B cell (primary cell): ENCODE results near the gene CFH. TPM values are rescaled to one million over a fixed set of nuclear protein-coding genes. Genes with fewer than 3 reads are reported as not detected.

Experiments
- ATAC-seq: fragments of 200-7000 bp; cut with Tn5 transposase; one replicate; pipeline ENCODE4 v1.10.0; 2021; ENCODE audit warnings: low read depth, mild to moderate bottlenecking, moderate number of reproducible peaks, moderate library complexity
- CTCF ChIA-PET: fragments of 350-600 bp; sonication (Branson Sonifier 250); formaldehyde crosslinking; loops from one replicate; lab custom pipeline; 2021; ENCODE audit warnings: antibody characterized with exemption, inconsistent platforms; lab: Charles Lee
- POLR2A ChIA-PET: fragments of 350-600 bp; sonication (Branson Sonifier 250); formaldehyde crosslinking; loops from one replicate; lab custom pipeline; 2021; ENCODE audit warnings: antibody characterized with exemption; lab: Charles Lee
- DNase-seq: peaks from one replicate; pipeline ENCODE4 v3.0.0; 2013
- H2AFZ ChIP-seq: 2 replicates; pipeline ENCODE4 v1.6.1; 2012; ENCODE audit warnings: mild to moderate bottlenecking, low read depth, low read length; ENCODE audit not compliant: insufficient read depth, poor library complexity, severe bottlenecking
- H3K27ac ChIP-seq, 2 donors: 1 replicate in 1 of 2; 2 replicates in 1 of 2; pipeline ENCODE4 v1.5.1; 2012 to 2013; ENCODE audit warnings: low read length in 2 of 2, mild to moderate bottlenecking in 2 of 2, moderate library complexity in 1 of 2
- H3K27me3 ChIP-seq, 4 experiments: fragments of 200-600 bp in 1 of 4; sonication (generic) in 1 of 4; replicated peaks in 1 of 4; 1 replicate in 2 of 4; 2 replicates in 2 of 4; pipeline versions ENCODE4 v1.6.1 to v1.7.0; 2013 to 2016; ENCODE audit warnings: low read length in 3 of 4, mild to moderate bottlenecking in 2 of 4, mixed read lengths in 1 of 4, moderate library complexity in 1 of 4; ENCODE audit not compliant: insufficient read depth in 4 of 4, control insufficient read depth in 3 of 4; ENCODE audit errors: control extremely low read depth in 1 of 4
- H3K36me3 ChIP-seq, 2 experiments: replicated peaks in 1 of 2; 1 replicate in 1 of 2; 2 replicates in 1 of 2; pipeline versions ENCODE4 v1.6.1 to v1.7.1; 2013; ENCODE audit warnings: low read length in 1 of 2; ENCODE audit not compliant: insufficient read depth in 2 of 2, control insufficient read depth in 1 of 2; ENCODE audit errors: control extremely low read depth in 1 of 2, extremely low read depth in 1 of 2
- H3K4me1 ChIP-seq, 2 donors: fragments of 200-600 bp in 1 of 2; sonication (generic) in 1 of 2; 1 replicate in 1 of 2; 2 replicates in 1 of 2; pipeline versions ENCODE4 v1.5.1 to v1.6.1; 2013 to 2017; ENCODE audit warnings: low read length in 2 of 2; ENCODE audit not compliant: control insufficient read depth in 2 of 2, insufficient read depth in 2 of 2
- H3K4me2 ChIP-seq: replicated peaks from 2 replicates; pipeline ENCODE3; 2012; ENCODE audit warnings: mild to moderate bottlenecking, low read depth, low read length; ENCODE audit not compliant: poor library complexity, severe bottlenecking
- H3K4me3 ChIP-seq, 5 experiments: fragments of 200-600 bp in 1 of 5; sonication (generic) in 1 of 5; 1 replicate in 3 of 5; 2 replicates in 2 of 5; pipeline versions ENCODE4 v1.5.1 to v1.7.0; 2011 to 2016; ENCODE audit warnings: low read length in 4 of 5, mild to moderate bottlenecking in 4 of 5, low read depth in 2 of 5, control low read depth in 1 of 5, moderate library complexity in 1 of 5; ENCODE audit not compliant: insufficient read depth in 1 of 5; ENCODE audit errors: control extremely low read depth in 1 of 5, extremely low read depth in 1 of 5
- H3K79me2 ChIP-seq: fragments of 200-600 bp; sonication (generic); one replicate; pipeline ENCODE4 v1.6.0; 2016; ENCODE audit warnings: low read length; ENCODE audit not compliant: control insufficient read depth, insufficient read depth
- H3K9ac ChIP-seq: fragments of 200-600 bp; sonication (generic); 2 replicates; pipeline ENCODE4 v1.6.1; 2017; ENCODE audit warnings: mild to moderate bottlenecking, low read length, moderate library complexity
- H3K9me3 ChIP-seq, 3 donors: one replicate each; pipeline versions ENCODE4 v1.6.1 to v1.7.1; 2013; ENCODE audit warnings: low read length in 2 of 3; ENCODE audit not compliant: control insufficient read depth in 2 of 3, insufficient read depth in 1 of 3; ENCODE audit errors: control extremely low read depth in 1 of 3
- H4K20me1 ChIP-seq: 2 replicates; pipeline ENCODE4 v1.6.0; 2012; ENCODE audit warnings: mild to moderate bottlenecking, low read length; ENCODE audit not compliant: insufficient read depth, control insufficient read depth, poor library complexity, severe bottlenecking
- H3K27ac Mint-ChIP-seq: one replicate; pipeline ENCODE4 v1.8.0; 2021; ENCODE audit warnings: mixed read lengths
- H3K27me3 Mint-ChIP-seq: one replicate; pipeline ENCODE4 v1.8.0; 2021; ENCODE audit warnings: mixed read lengths
- H3K4me1 Mint-ChIP-seq: one replicate; pipeline ENCODE4 v1.8.0; 2021; ENCODE audit warnings: mixed read lengths
- H3K4me3 Mint-ChIP-seq: one replicate; pipeline ENCODE4 v1.8.0; 2021; ENCODE audit warnings: mixed read lengths
- H3K9me3 Mint-ChIP-seq: one replicate; pipeline ENCODE4 v1.8.0; 2022; ENCODE audit warnings: mixed read lengths; ENCODE audit not compliant: insufficient read depth
- CTCF ChIP-seq: fragments of 200-600 bp; IDR thresholded peaks from one replicate; pipeline ENCODE4 v1.8.0; 2022; ENCODE audit warnings: antibody characterized with exemption, mild to moderate bottlenecking
- EZH2 ChIP-seq: IDR thresholded peaks from 2 replicates; pipeline ENCODE4 v1.6.1; 2012; ENCODE audit warnings: borderline replicate concordance, low read depth, mild to moderate bottlenecking, moderate library complexity, low read length; ENCODE audit not compliant: insufficient read depth, poor library complexity, severe bottlenecking
- WGBS: methylation state at CpG from one replicate; pipeline ENCODE4 v1.1.5; 2013; ENCODE audit warnings: missing lambda C conversion rate; ENCODE audit not compliant: insufficient coverage; 5-methylcytosine and 5-hydroxymethylcytosine counted together
- intact Hi-C: fragments of 100-400 bp; cut with micrococcal nuclease; formaldehyde crosslinking; loops from one replicate; pipeline ENCODE4 v1.10.0; 2022
- polyA plus RNA-seq: library from polyadenylated mRNA; depleted of rRNA; stranded (reverse); fragments of >200 nt; gene quantifications from 2 replicates; pipeline ENCODE4 v1.2.3, GENCODE V29; 2012
- total RNA-seq, 2 donors: library from RNA; stranded (reverse); fragments of 120-200 nt in 1 of 2; gene quantifications; 1 replicate in 1 of 2; 2 replicates in 1 of 2; pipeline versions ENCODE4 v1.2.3 to v1.2.4, GENCODE V29; 2013 to 2022

The CFH gene
- total and polyA plus RNA-seq, 2 donors (not counting 1 experiment from before 2014, with no cell fraction given): not detected

GRCh38 chr1:196640976-196641375, 10.9 kb upstream of the CFH start:
- no peak overlapping the region for H3K27ac ChIP-seq
- H3K36me3 ChIP-seq: no peaks in the 10 kb centered on the region
- peaks cover 2% of the 10 kb centered on the region for H3K9me3 Mint-ChIP-seq
- H3K4me2 ChIP-seq: no peak overlapping the region
- CTCF ChIA-PET: no interaction called here
- no peaks in the 10 kb centered on the region for H3K79me2 ChIP-seq
- TF ChIP-seq CTCF (no peak), EZH2 (no peak)
- H3K27ac Mint-ChIP-seq: no peak overlapping the region
- H3K27me3 Mint-ChIP-seq: no peaks in the 10 kb centered on the region
- H3K9me3 ChIP-seq: no peaks in the 10 kb centered on the region
- ATAC-seq (no peak), DNase-seq (no peak)
- no peak overlapping the region for H3K9ac ChIP-seq
- intact Hi-C loops: no loop called here
- POLR2A ChIA-PET: no interaction called here
- no CpG with 5 or more reads among the region's 1 CpG for WGBS
- H3K4me1 ChIP-seq: no peaks in the 10 kb centered on the region
- H4K20me1 ChIP-seq: no peaks in the 10 kb centered on the region
- no peak overlapping the region for H3K4me3 ChIP-seq
- no peaks in the 10 kb centered on the region for H3K27me3 ChIP-seq
- H2AFZ ChIP-seq: no peak overlapping the region
- H3K4me3 Mint-ChIP-seq: no peak overlapping the region
- H3K4me1 Mint-ChIP-seq: no peaks in the 10 kb centered on the region

DNA sequence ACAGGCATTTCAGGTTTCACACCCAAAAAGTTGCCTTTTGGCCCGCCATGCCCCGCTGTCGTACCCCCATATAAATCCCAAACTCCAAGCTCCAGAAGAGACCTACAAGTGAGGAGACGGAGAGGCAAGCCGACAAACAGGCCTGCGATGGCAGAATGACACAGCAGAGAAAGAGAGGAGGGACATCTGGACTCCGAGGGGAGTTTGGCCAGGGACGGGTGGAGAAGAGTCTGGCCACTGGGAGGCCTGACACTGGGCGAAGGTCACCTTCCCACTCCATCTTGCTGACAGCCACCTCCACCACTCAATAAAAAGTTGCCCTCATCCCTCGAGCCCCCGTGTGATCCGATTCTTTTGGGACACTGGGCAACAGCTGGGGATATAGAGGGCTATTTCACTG, 1.9 kb upstream of the CFH start:
- Mint-ChIP-seq H3K4me3 (no peak overlapping the region), H3K9me3 (no peaks in the 10 kb centered on the region), H3K4me1 (no peaks in the 10 kb centered on the region), H3K27ac (no peak overlapping the region), H3K27me3 (no peaks in the 10 kb centered on the region)
- Histone ChIP-seq H3K4me3 (no peak overlapping the region), H3K36me3 (no peaks in the 10 kb centered on the region), H3K9ac (no peak overlapping the region), H3K4me2 (no peak overlapping the region), H3K27me3 (no peaks in the 10 kb centered on the region), H4K20me1 (no peaks in the 10 kb centered on the region), H2AFZ (no peak overlapping the region), H3K4me1 (no peaks in the 10 kb centered on the region), H3K27ac (no peak overlapping the region), H3K79me2 (no peaks in the 10 kb centered on the region), H3K9me3 (no peaks in the 10 kb centered on the region)
- CTCF ChIA-PET: interaction anchor here (0.9 kb wide), 1 partner anchor 11 kb away, joined by 3 read pairs; no protein-coding TSS in a partner anchor
- ATAC-seq: no peak
- TF ChIP-seq EZH2 (no peak), CTCF (no peak)
- no peak for DNase-seq
- 100% methylated on average over 3 of the region's 12 CpGs for WGBS
- intact Hi-C loops: no loop called here
- POLR2A ChIA-PET: no interaction called here
